ENCODE data around the gene S100A2. TPM values are rescaled to one million over a fixed set of nuclear protein-coding genes. Genes with fewer than 3 reads are reported as not detected.
A peak's percentile ranks its signal among the peaks of the same experiment; 100 is the strongest.

S100A2 gene
- total and polyA plus RNA-seq, 2 of the 13 experiments (the other 11 are each of a cell fraction or from before 2014, with no cell fraction given), result 1.2 TPM

GRCh38 chr1:153568367-153569099 is 2.9 kb upstream of the S100A2 start (continued):
- TF ChIP-seq MXD3 (CRISPR knock-in tag; IDR thresholded peaks at IDR 0.05) (peak; percentile 31; the same call in 1 of the 2 replicates), MTA3 (CRISPR knock-in tag; IDR thresholded peaks at IDR 0.05) (no peak), ZNF589 (CRISPR knock-in tag; conservative IDR thresholded peaks at IDR 0.05) (no peak), ZHX1 (CRISPR knock-in tag; IDR thresholded peaks at IDR 0.05; ENCODE audit: low read depth) (no peak), AKAP8 (CRISPR knock-in tag; IDR thresholded peaks at IDR 0.05) (0 out of 2 replicates have a peak, but pooled peaks have one; percentile 54), GZF1 (CRISPR knock-in tag; IDR thresholded peaks at IDR 0.05) (no peak), ZNF788 (CRISPR knock-in tag; IDR thresholded peaks at IDR 0.05; ENCODE audit: borderline replicate concordance) (no peak), MLX (CRISPR knock-in tag; IDR thresholded peaks at IDR 0.05) (no peak), ZNF496 (CRISPR knock-in tag; IDR thresholded peaks at IDR 0.05; ENCODE audit: insufficient replicate concordance) (no peak), FOXJ3 (CRISPR knock-in tag; IDR thresholded peaks at IDR 0.05; ENCODE audit: borderline replicate concordance) (no peak), ZNF232 (CRISPR knock-in tag; IDR thresholded peaks at IDR 0.05; ENCODE audit: borderline replicate concordance) (no peak; the same call in 1 of the 2 replicates), LRRFIP1 (CRISPR knock-in tag; conservative IDR thresholded peaks at IDR 0.05) (no peak), ZNF598 (CRISPR knock-in tag; IDR thresholded peaks at IDR 0.05; ENCODE audit: borderline replicate concordance) (no peak), ZNF260 (CRISPR knock-in tag; IDR thresholded peaks at IDR 0.05; ENCODE audit: borderline replicate concordance, low read depth) (no peak), ZNF224 (CRISPR knock-in tag; IDR thresholded peaks at IDR 0.05) (no peak)
- TF ChIP-seq, protein P1, sequence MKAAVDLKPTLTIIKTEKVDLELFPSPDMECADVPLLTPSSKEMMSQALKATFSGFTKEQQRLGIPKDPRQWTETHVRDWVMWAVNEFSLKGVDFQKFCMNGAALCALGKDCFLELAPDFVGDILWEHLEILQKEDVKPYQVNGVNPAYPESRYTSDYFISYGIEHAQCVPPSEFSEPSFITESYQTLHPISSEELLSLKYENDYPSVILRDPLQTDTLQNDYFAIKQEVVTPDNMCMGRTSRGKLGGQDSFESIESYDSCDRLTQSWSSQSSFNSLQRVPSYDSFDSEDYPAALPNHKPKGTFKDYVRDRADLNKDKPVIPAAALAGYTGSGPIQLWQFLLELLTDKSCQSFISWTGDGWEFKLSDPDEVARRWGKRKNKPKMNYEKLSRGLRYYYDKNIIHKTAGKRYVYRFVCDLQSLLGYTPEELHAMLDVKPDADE (CRISPR knock-in tag; IDR thresholded peaks at IDR 0.05), result no peak
- TF ChIP-seq, protein P2, sequence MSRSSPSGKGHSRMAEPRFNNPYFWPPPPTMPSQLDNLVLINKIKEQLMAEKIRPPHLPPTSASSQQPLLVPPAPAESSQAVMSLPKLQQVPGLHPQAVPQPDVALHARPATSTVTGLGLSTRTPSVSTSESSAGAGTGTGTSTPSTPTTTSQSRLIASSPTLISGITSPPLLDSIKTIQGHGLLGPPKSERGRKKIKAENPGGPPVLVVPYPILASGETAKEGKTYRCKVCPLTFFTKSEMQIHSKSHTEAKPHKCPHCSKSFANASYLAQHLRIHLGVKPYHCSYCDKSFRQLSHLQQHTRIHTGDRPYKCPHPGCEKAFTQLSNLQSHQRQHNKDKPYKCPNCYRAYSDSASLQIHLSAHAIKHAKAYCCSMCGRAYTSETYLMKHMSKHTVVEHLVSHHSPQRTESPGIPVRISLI (CRISPR knock-in tag; IDR thresholded peaks at IDR 0.05; ENCODE audit: borderline replicate concordance), result no peak
- TF ChIP-seq, protein P3, sequence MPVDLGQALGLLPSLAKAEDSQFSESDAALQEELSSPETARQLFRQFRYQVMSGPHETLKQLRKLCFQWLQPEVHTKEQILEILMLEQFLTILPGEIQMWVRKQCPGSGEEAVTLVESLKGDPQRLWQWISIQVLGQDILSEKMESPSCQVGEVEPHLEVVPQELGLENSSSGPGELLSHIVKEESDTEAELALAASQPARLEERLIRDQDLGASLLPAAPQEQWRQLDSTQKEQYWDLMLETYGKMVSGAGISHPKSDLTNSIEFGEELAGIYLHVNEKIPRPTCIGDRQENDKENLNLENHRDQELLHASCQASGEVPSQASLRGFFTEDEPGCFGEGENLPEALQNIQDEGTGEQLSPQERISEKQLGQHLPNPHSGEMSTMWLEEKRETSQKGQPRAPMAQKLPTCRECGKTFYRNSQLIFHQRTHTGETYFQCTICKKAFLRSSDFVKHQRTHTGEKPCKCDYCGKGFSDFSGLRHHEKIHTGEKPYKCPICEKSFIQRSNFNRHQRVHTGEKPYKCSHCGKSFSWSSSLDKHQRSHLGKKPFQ (CRISPR knock-in tag; IDR thresholded peaks at IDR 0.05; ENCODE audit: insufficient replicate concordance), result no peak

Measured in HepG2 (cell line).